ENCODE results near the gene DAZ3.
"Not testable (repeated sequence)": the region's sequence is repeated elsewhere in the genome, so short reads cannot be mapped to it uniquely, and the experiment has no call there.

Gene DAZ3, protein sequence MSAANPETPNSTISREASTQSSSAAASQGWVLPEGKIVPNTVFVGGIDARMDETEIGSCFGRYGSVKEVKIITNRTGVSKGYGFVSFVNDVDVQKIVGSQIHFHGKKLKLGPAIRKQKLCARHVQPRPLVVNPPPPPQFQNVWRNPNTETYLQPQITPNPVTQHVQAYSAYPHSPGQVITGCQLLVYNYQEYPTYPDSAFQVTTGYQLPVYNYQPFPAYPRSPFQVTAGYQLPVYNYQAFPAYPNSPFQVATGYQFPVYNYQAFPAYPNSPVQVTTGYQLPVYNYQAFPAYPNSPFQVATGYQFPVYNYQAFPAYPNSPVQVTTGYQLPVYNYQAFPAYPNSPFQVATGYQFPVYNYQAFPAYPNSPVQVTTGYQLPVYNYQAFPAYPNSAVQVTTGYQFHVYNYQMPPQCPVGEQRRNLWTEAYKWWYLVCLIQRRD

DNA sequence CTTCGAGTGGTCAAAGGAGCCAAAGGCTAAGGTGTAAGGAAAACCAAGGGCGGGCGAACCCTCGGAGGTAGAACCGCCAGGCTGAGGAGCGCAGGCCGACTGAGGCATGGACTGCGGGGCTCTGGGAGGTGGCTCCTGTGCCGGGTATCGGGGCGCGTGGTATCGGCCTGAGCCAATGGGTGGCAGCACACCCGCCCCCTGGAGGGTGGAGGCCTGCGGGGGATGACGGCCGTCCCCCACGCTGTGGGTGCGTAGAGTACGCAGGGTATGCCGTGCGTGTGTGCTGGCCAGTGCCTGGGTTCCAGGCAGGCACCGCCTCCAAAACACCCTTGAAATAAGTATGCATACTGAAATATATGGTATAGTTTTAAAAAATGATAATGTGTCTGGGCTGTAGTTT lies at the start of gene DAZ3:
TSS of gene DAZ3 (minus strand) at position 101 of the 400 bp plus-strand sequence. CDS start 208 bp downstream, outside the sequence.
- not testable (repeated sequence) for DNase-seq

DNA sequence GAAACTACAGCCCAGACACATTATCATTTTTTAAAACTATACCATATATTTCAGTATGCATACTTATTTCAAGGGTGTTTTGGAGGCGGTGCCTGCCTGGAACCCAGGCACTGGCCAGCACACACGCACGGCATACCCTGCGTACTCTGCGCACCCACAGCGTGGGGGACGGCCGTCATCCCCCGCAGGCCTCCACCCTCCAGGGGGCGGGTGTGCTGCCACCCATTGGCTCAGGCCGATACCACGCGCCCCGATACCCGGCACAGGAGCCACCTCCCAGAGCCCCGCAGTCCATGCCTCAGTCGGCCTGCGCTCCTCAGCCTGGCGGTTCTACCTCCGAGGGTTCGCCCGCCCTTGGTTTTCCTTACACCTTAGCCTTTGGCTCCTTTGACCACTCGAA lies 20.4 kb upstream of the DAZ3 start, which contains the start of gene DAZ4:
TSS of gene DAZ4 (plus strand) at position 301 of the 400 bp plus-strand sequence. CDS start 208 bp downstream, outside the sequence.
- DNase-seq = not testable (repeated sequence)

DNA sequence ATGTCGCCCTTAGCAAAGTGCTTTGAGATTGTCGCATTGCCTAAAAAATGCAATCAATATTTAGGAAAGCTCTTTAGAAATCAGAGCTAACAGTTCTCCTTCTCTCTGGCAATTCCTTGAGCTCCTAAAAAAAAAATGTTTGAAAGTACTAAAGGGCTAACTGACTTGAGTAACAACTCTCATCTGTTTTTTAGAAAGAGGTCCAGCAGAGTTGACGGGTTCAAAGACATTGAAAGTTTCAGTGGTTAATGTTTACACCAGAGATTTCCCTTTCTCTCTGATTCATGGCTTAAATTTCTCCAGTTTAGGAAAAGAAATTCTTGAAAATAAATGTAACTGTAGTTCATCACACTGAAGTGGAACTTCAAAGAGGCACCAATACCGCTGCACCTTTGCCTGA lies 11.9 kb upstream of the DAZ3 start:
- DNase-seq = not testable (repeated sequence)

DNA sequence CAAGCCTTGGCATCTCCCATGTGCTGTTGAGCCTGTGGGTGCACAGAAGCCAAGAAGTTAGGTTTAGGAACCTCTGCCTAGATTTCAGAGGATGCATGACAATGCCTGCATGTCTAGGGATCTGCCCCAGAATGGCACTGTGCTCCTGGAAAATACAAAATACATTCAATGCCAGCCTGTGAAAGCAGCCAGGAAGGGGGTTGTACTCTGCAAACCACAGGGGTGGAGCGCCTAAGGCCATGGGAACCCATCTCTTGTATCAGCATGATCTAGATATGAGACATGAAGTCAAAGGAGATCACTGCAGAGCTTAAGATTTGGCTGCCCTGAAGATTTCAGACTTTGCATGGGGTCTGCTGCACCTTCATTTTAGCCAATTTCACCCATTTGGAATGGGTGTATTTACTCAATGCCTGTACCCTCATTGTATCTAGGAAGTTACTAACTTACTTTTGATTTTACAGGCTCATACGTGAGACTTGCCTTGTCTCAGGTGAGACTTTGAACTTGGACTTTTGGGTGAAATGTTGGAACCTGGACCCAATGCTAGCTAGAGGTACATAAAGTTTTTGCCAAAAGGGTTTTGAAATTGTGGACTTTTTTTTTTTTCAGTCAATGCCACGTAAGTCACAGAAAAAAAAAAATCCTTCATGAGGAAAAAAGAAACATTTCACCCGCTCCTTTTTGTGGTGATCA lies 11.1 kb upstream of the DAZ3 start:
- DNase-seq = not testable (repeated sequence)

DNA sequence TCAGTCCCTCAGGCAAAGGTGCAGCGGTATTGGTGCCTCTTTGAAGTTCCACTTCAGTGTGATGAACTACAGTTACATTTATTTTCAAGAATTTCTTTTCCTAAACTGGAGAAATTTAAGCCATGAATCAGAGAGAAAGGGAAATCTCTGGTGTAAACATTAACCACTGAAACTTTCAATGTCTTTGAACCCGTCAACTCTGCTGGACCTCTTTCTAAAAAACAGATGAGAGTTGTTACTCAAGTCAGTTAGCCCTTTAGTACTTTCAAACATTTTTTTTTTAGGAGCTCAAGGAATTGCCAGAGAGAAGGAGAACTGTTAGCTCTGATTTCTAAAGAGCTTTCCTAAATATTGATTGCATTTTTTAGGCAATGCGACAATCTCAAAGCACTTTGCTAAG lies 8.6 kb upstream of the DAZ3 start:
- DNase-seq = not testable (repeated sequence)
